Esophagus squamous epithelium (tissue), 4 donors: ENCODE results near the gene SREBF1.
A peak's percentile ranks its signal among the peaks of the same experiment; 100 is the strongest.

Experiments
- CTCF ChIP-seq, 6 experiments: fragments of 450-650 bp in 4 of 6; fragments of 200-600 bp in 2 of 6; sonication (generic) in 2 of 6; IDR thresholded peaks; one replicate each; pipeline ENCODE4 v1.5.1; 2016 to 2019; ENCODE audit warnings: antibody characterized with exemption in 6 of 6, mild to moderate bottlenecking in 4 of 6, moderate library complexity in 4 of 6
- POLR2A ChIP-seq, 4 donors: fragments of 450-650 bp; IDR thresholded peaks; one replicate each; pipeline ENCODE4 v1.6.1; 2017; ENCODE audit warnings: antibody characterized with exemption in 4 of 4, mild to moderate bottlenecking in 4 of 4, moderate library complexity in 3 of 4

DNA sequence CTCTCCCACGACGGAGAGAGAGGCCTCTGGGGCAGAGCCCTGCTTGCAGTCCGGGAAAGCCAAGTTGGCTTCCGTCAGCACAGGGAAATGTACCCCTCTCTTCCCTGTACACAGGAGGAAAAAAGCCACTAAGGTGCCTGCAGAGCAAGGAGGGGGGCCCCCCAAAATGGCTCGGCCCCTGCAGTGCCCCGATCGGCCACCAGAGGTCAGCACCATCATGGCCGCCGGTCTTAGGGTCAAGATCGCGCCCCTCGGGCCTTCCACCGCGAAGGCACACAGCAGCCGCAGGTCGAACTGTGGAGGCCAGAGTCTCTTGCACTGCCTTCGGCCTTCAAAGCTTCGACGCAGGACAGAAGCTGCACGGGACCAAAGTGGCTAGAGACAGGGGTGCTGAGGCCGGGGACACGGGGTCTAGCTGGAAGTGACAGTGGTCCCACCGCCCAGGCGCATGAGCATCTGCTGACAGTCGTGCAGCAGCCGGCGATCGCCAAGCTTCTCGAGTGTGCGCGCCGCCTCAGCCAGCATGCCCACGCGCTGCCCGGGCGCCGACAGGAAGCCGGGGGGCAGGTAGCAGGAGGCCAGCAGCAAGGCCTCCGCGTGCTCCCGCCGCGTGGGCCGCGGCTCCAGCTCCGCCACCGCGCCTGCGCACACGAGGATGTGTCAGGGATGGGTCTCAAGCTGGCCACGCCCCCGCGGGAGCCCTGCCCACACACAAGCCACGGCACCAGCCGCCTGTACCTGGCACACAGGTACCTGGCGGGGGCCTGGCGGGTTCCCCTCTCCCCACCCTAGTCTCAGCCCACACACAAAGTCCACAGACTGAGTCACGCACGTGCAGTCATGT is 24.4 kb downstream of the SREBF1 start:
- TF ChIP-seq CTCF (IDR thresholded peaks at IDR 0.05) (peak; percentile 99 to 100 (median 99)), POLR2A (IDR thresholded peaks at IDR 0.05) (no peak)
